ENCODE data around the gene MED6.

- TF ChIP-seq POLR2A (IDR thresholded peaks at IDR 0.05) (no peak), EP300 (IDR thresholded peaks at IDR 0.05) (no peak)
- TF ChIP-seq, protein P1, sequence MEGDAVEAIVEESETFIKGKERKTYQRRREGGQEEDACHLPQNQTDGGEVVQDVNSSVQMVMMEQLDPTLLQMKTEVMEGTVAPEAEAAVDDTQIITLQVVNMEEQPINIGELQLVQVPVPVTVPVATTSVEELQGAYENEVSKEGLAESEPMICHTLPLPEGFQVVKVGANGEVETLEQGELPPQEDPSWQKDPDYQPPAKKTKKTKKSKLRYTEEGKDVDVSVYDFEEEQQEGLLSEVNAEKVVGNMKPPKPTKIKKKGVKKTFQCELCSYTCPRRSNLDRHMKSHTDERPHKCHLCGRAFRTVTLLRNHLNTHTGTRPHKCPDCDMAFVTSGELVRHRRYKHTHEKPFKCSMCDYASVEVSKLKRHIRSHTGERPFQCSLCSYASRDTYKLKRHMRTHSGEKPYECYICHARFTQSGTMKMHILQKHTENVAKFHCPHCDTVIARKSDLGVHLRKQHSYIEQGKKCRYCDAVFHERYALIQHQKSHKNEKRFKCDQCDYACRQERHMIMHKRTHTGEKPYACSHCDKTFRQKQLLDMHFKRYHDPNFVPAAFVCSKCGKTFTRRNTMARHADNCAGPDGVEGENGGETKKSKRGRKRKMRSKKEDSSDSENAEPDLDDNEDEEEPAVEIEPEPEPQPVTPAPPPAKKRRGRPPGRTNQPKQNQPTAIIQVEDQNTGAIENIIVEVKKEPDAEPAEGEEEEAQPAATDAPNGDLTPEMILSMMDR (IDR thresholded peaks at IDR 0.05) = no peak
Measured at GRCh38 chr14:70563869-70564268, 36.6 kb downstream of the MED6 start.
